H9 (cell line): ENCODE data around the gene CAMSAP2. TPM values are rescaled to one million over a fixed set of nuclear protein-coding genes. Genes with fewer than 3 reads are reported as not detected.

Experiments used
- DNase-seq: peaks from one replicate; pipeline ENCODE4 v3.0.0-alpha.2; 2017
- H2AFZ ChIP-seq: one replicate; pipeline ENCODE4 v1.6.1; 2013; ENCODE audit warnings: mild to moderate bottlenecking, low read length, control low read depth, moderate library complexity
- H2AK5ac ChIP-seq: 2 replicates; pipeline ENCODE4 v1.6.1; 2013; ENCODE audit warnings: low read length, control low read depth, mixed read lengths; ENCODE audit not compliant: insufficient read length
- H2BK120ac ChIP-seq: one replicate; pipeline ENCODE4 v1.6.1; 2013; ENCODE audit warnings: low read depth, mild to moderate bottlenecking, low read length, control low read depth, inconsistent platforms; ENCODE audit not compliant: poor library complexity, severe bottlenecking
- H2BK12ac ChIP-seq: 2 replicates; pipeline ENCODE4 v1.6.1; 2013; ENCODE audit warnings: low read length, control low read depth, mixed read lengths, low read depth; ENCODE audit not compliant: insufficient read length
- H2BK15ac ChIP-seq: 2 replicates; pipeline ENCODE4 v1.6.1; 2013; ENCODE audit warnings: low read depth, low read length, control low read depth
- H2BK20ac ChIP-seq: one replicate; pipeline ENCODE4 v1.6.1; 2013; ENCODE audit warnings: low read depth, mild to moderate bottlenecking, low read length, control low read depth, inconsistent platforms; ENCODE audit not compliant: poor library complexity, severe bottlenecking
- H2BK5ac ChIP-seq: 2 replicates; pipeline ENCODE4 v1.6.1; 2013; ENCODE audit warnings: low read length, control low read depth, mixed read lengths; ENCODE audit not compliant: insufficient read length
- H3K14ac ChIP-seq: 2 replicates; pipeline ENCODE4 v1.6.1; 2013; ENCODE audit warnings: low read length, control low read depth; ENCODE audit not compliant: insufficient read depth
- H3K18ac ChIP-seq: 2 replicates; pipeline ENCODE4 v1.6.1; 2013; ENCODE audit warnings: low read depth, mild to moderate bottlenecking, mixed read lengths, low read length, control low read depth; ENCODE audit not compliant: insufficient read length
- H3K23ac ChIP-seq: 2 replicates; pipeline ENCODE4 v1.6.1; 2013; ENCODE audit warnings: low read length, control low read depth, mixed read lengths, low read depth; ENCODE audit not compliant: insufficient read length
- H3K23me2 ChIP-seq: 2 replicates; pipeline ENCODE4 v1.6.1; 2013; ENCODE audit warnings: low read depth, mild to moderate bottlenecking, mixed read lengths, low read length, control low read depth; ENCODE audit not compliant: insufficient read length, poor library complexity, severe bottlenecking
- H3K27ac ChIP-seq: 2 replicates; pipeline ENCODE4 v1.5.1; 2013; ENCODE audit warnings: low read length, control low read depth, mixed read lengths, low read depth; ENCODE audit not compliant: insufficient read length
- H3K27me3 ChIP-seq: 2 replicates; pipeline ENCODE4 v1.6.1; 2013; ENCODE audit warnings: low read length, control low read depth, inconsistent platforms; ENCODE audit not compliant: insufficient read depth
- H3K4ac ChIP-seq: 2 replicates; pipeline ENCODE4 v1.6.1; 2013; ENCODE audit warnings: low read depth, mild to moderate bottlenecking, control low read depth, inconsistent platforms, low read length, moderate library complexity
- H3K4me1 ChIP-seq: 2 replicates; pipeline ENCODE4 v1.6.1; 2013; ENCODE audit warnings: low read length, control low read depth, inconsistent platforms; ENCODE audit not compliant: insufficient read depth
- H3K4me2 ChIP-seq: 2 replicates; pipeline ENCODE4 v1.6.1; 2013; ENCODE audit warnings: low read length, control low read depth, mixed read lengths; ENCODE audit not compliant: insufficient read length, insufficient read depth
- H3K56ac ChIP-seq: 2 replicates; pipeline ENCODE4 v1.6.1; 2013; ENCODE audit warnings: low read depth, mild to moderate bottlenecking, mixed read lengths, low read length, control low read depth; ENCODE audit not compliant: insufficient read length
- H3K79me1 ChIP-seq: 2 replicates; pipeline ENCODE4 v1.6.1; 2013; ENCODE audit warnings: low read depth, mild to moderate bottlenecking, moderate library complexity, low read length, control low read depth, inconsistent platforms; ENCODE audit not compliant: insufficient read depth, poor library complexity, severe bottlenecking
- H3K79me2 ChIP-seq: 2 replicates; pipeline ENCODE4 v1.6.1; 2013; ENCODE audit warnings: low read length, control low read depth, inconsistent platforms; ENCODE audit not compliant: insufficient read depth
- H3K9ac ChIP-seq: 2 replicates; pipeline ENCODE4 v1.6.1; 2013; ENCODE audit warnings: low read length, control low read depth, mixed read lengths; ENCODE audit not compliant: insufficient read length; ENCODE audit errors: extremely low read depth
- H3K9me3 ChIP-seq: one replicate; pipeline ENCODE4 v1.6.1; 2013; ENCODE audit warnings: low read depth, low read length, inconsistent platforms; ENCODE audit not compliant: control insufficient read depth
- H3T11ph ChIP-seq: one replicate; pipeline ENCODE4 v1.6.1; 2013; ENCODE audit warnings: mild to moderate bottlenecking, low read length, control low read depth, inconsistent platforms
- H4K20me1 ChIP-seq: one replicate; pipeline ENCODE4 v1.6.1; 2013; ENCODE audit not compliant: control insufficient read depth, insufficient read length, insufficient read depth
- H4K5ac ChIP-seq: 2 replicates; pipeline ENCODE4 v1.6.1; 2013; ENCODE audit warnings: low read depth, mild to moderate bottlenecking, mixed read lengths, low read length, control low read depth; ENCODE audit not compliant: insufficient read length
- H4K8ac ChIP-seq: replicated peaks from 2 replicates; pipeline ENCODE4 v1.6.1; 2013; ENCODE audit warnings: low read length, control low read depth, mixed read lengths, low read depth; ENCODE audit not compliant: insufficient read length
- H4K91ac ChIP-seq: 2 replicates; pipeline ENCODE4 v1.6.1; 2013; ENCODE audit warnings: low read depth, mild to moderate bottlenecking, moderate library complexity, mixed read lengths, low read length, control low read depth; ENCODE audit not compliant: insufficient read length
- H3K27ac Mint-ChIP-seq, 3 experiments: 2 replicates in 2 of 3; 3 replicates in 1 of 3; pipeline ENCODE4 v1.8.0; 2020 to 2021; ENCODE audit warnings: mixed read lengths in 3 of 3, mild to moderate bottlenecking in 1 of 3, moderate library complexity in 1 of 3
- H3K27me3 Mint-ChIP-seq: 2 replicates; pipeline ENCODE4 v1.8.0; 2021; ENCODE audit warnings: low read depth, mild to moderate bottlenecking, moderate library complexity, mixed read lengths
- H3K36me3 Mint-ChIP-seq, 3 experiments: 2 replicates in 2 of 3; 3 replicates in 1 of 3; pipeline ENCODE4 v1.8.0; 2020 to 2021; ENCODE audit warnings: low read depth in 3 of 3, mixed read lengths in 3 of 3; ENCODE audit not compliant: insufficient read depth in 1 of 3
- H3K4me1 Mint-ChIP-seq, 2 experiments: 2 replicates each; pipeline ENCODE4 v1.8.0; 2020; ENCODE audit warnings: mixed read lengths in 2 of 2
- H3K4me3 Mint-ChIP-seq, 2 experiments: 2 replicates in 1 of 2; 3 replicates in 1 of 2; pipeline ENCODE4 v1.8.0; 2020 to 2021; ENCODE audit warnings: mild to moderate bottlenecking in 2 of 2, mixed read lengths in 2 of 2, moderate library complexity in 1 of 2
- H3K9me3 Mint-ChIP-seq, 2 experiments: 2 replicates in 1 of 2; 3 replicates in 1 of 2; pipeline ENCODE4 v1.8.0; 2020; ENCODE audit warnings: mild to moderate bottlenecking in 2 of 2, mixed read lengths in 2 of 2, moderate library complexity in 1 of 2
- CTCF ChIP-seq: fragments of 200-600 bp; sonication (generic); conservative IDR thresholded peaks from 3 replicates; pipeline ENCODE4 v1.8.0; 2021; ENCODE audit warnings: antibody characterized with exemption, mild to moderate bottlenecking
- WGBS: extraction: QIAGEN DNeasy Blood & Tissue Kit; methylation state at CpG from one replicate; pipeline ENCODE4 v1.1.7; 2013; ENCODE audit warnings: missing lambda C conversion rate, low lambda C conversion rate, mixed read lengths; ENCODE audit not compliant: insufficient read length; ENCODE audit errors: extremely low coverage; 5-methylcytosine and 5-hydroxymethylcytosine counted together
- total RNA-seq: library from RNA; stranded (reverse); gene quantifications from 2 replicates; pipeline ENCODE4 v1.2.1, GENCODE V29; 2021

CAMSAP2 gene
- total RNA-seq, 1 experiment from 2014 or later: 33.7 TPM

- H3K9me3 Mint-ChIP-seq: no peaks in the 10 kb centered on the region
- Histone ChIP-seq H2AFZ (no peak overlapping the region), H3K4ac (no peak overlapping the region), H2AK5ac (no peak overlapping the region), H3T11ph (no peak overlapping the region), H4K20me1 (no peaks in the 10 kb centered on the region), H3K18ac (no peak overlapping the region), H2BK12ac (no peak overlapping the region), H4K5ac (no peak overlapping the region), H2BK20ac (no peak overlapping the region), H3K4me1 (no peaks in the 10 kb centered on the region), H4K8ac (no peak overlapping the region), H3K4me2 (no peak overlapping the region), H2BK120ac (no peak overlapping the region), H3K23me2 (no peaks in the 10 kb centered on the region), H3K79me1 (no peaks in the 10 kb centered on the region), H3K27me3 (no peaks in the 10 kb centered on the region), H3K9me3 (no peaks in the 10 kb centered on the region), H2BK15ac (no peak overlapping the region), H3K27ac (no peak overlapping the region), H4K91ac (no peak overlapping the region), H2BK5ac (no peak overlapping the region), H3K14ac (no peak overlapping the region), H3K56ac (no peak overlapping the region), H3K23ac (no peak overlapping the region), H3K9ac (no peak overlapping the region), H3K79me2 (no peaks in the 10 kb centered on the region)
- TF ChIP-seq CTCF: no peak
- no peak overlapping the region for H3K4me3 Mint-ChIP-seq
- peaks cover 0 to 11% (median 9%) of the 10 kb centered on the region in 3 experiments; a peak in 4 of 7 replicates for H3K36me3 Mint-ChIP-seq
- no peak overlapping the region for H3K27ac Mint-ChIP-seq
- H3K27me3 Mint-ChIP-seq: no peaks in the 10 kb centered on the region
- no peak for DNase-seq
- no CpG with 5 or more reads among the region's 2 CpGs for WGBS
- peaks cover 2 to 8% of the 10 kb centered on the region in 2 experiments; a peak in 2 of 4 replicates for H3K4me1 Mint-ChIP-seq
These were observed 123.4 kb downstream of the CAMSAP2 start for GRCh38 chr1:200861937-200862647.
